ENCODE data around the gene NXF3.
"Not testable (repeated sequence)": the region's sequence is repeated elsewhere in the genome, so short reads cannot be mapped to it uniquely, and the experiment has no call there.

The NXF3 gene

DNA sequence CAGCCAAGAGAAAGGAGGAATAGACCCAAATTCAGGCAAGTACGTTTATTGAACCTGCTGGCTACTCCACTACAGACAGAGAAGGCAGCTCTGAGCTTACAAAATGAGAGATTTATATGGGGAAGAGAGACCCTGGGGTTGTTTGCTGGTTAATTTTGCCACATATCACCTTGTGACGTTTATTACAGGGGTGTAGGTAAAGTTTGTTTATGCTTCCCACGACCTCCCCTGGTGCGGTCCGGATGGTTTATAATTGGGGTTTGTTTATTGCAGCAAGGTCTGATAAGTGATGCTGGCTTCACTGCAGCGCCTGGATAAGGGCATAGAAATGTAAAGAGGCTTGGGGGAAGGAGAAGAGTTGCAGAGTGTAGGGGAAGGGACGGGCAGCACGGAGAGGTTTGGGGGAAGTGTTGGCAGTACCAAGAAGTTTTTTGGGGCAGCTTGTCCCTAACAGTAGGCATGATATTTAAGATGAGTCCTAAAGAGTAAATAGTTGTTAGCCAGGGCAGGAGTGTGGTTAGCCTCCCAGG, 41.6 kb downstream of the NXF3 start:
- DNase-seq (ENCODE audit: low read depth in 3 of 3), result no peak

DNA sequence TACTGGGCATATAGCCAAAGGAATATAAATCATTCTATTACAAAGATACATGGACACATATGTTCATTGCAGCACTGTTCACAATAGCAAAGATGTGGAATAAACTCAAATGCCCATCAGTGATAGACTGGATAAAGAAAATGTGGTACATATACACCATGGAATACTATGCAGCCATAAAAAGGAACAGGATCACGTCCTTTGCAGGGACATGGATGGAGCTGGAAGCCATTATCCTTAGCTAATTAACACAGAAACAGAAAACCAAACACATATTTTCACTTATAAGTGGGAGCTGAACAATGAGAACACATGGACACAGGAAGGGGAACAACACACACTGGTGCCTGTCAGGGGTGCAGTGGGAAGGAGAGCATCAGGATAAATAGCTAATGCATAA, 59.6 kb downstream of the NXF3 start:
- not testable (repeated sequence) for DNase-seq (ENCODE audit: low read depth in 3 of 3)

All from stimulated activated CD4-positive, alpha-beta T cell treated with anti-CD3 and anti-CD28 coated beads, TNF-alpha, amount 100 ng/mL, for 24 hours (primary cell).